Urinary bladder (tissue), 4 donors: ENCODE results near the gene ACAD8. TPM values are rescaled to one million over a fixed set of nuclear protein-coding genes. Genes with fewer than 3 reads are reported as not detected.

Experiments used
- DNase-seq: peaks from one replicate; pipeline ENCODE4 v3.0.0-alpha.2; 2015; ENCODE audit errors: extremely low spot score
- H3K27ac ChIP-seq: one replicate; pipeline ENCODE4 v1.5.1; 2013; ENCODE audit warnings: low read depth, mild to moderate bottlenecking, moderate library complexity
- H3K36me3 ChIP-seq: one replicate; pipeline ENCODE4 v1.6.1; 2013; ENCODE audit warnings: mild to moderate bottlenecking, moderate library complexity; ENCODE audit not compliant: insufficient read depth
- H3K4me1 ChIP-seq: one replicate; pipeline ENCODE4 v1.6.1; 2013; ENCODE audit warnings: mild to moderate bottlenecking, moderate library complexity; ENCODE audit not compliant: insufficient read depth
- H3K4me3 ChIP-seq: one replicate; pipeline ENCODE4 v1.5.1; 2013; ENCODE audit warnings: low read depth, low read length
- WGBS: extraction: QIAGEN DNeasy Blood & Tissue Kit; methylation state at CpG from one replicate; pipeline ENCODE4 v1.1.7; 2013; 5-methylcytosine and 5-hydroxymethylcytosine counted together
- polyA plus RNA-seq: library from polyadenylated mRNA; stranded (reverse); fragments of 200-250 nt; gene quantifications from one replicate; pipeline ENCODE4 v1.2.3, GENCODE V29; 2013
- total RNA-seq: library from RNA; depleted of rRNA; stranded (reverse); fragments of >200 nt; gene quantifications from one replicate; pipeline ENCODE4 v1.2.3, GENCODE V29; 2014
- donor health status: healthy with polysubstance abuse.
- donor health status: healthy.

Gene ACAD8
- total RNA-seq (20.1 TPM), polyA plus RNA-seq (24.0 TPM)

- peak within 1 kb of the TSS; percentile 75 for H3K4me3 ChIP-seq
- peaks cover 5% of the 10 kb centered on the region for H3K4me1 ChIP-seq
- no peak within 1 kb of the TSS for H3K27ac ChIP-seq
- DNase-seq = peak; percentile 89
- no peaks in the 10 kb centered on the region for H3K36me3 ChIP-seq
- under 1% methylated on average over 70 of the region's 70 CpGs for WGBS
These were observed at the start of gene ACAD8, which contains the start of gene THYN1 for GRCh38 chr11:134253188-134253993. Gene ACAD8 (plus strand): TSS chr11:134253568. CDS start chr11:134253601, 33 bp downstream. Gene THYN1 (minus strand): TSS chr11:134253352. CDS start chr11:134252882, 470 bp downstream.

DNA sequence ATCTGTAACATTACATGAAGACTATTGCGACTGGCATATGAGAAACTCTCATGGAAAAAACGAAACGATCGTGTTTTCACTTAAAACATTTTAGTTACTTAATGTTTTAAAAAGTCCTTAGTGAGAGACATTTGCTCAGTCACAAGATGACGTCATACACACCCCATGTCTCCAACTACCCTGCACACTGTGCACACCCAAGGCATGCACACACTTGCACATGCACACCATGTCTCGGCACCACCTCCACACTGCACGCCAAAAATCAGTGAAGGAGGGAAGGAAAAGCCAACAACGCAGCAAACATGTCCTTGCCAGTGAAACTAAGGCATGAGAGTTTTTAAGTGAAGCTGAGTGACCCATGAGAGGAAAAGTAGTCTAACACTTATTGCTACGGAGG lies 47.6 kb upstream of the ACAD8 start:
- no peak overlapping the region for H3K4me3 ChIP-seq
- no peak overlapping the region for H3K27ac ChIP-seq
- H3K4me1 ChIP-seq = no peaks in the 10 kb centered on the region
- 96% methylated on average over 9 of the region's 9 CpGs for WGBS
- H3K36me3 ChIP-seq = peaks cover 5% of the 10 kb centered on the region
- no peak for DNase-seq

- H3K36me3 ChIP-seq = peaks cover 5% of the 10 kb centered on the region
- no peak for DNase-seq
- H3K27ac ChIP-seq = no peak overlapping the region
- no peak overlapping the region for H3K4me3 ChIP-seq
- H3K4me1 ChIP-seq = no peaks in the 10 kb centered on the region
- WGBS = 94% methylated on average over 5 of the region's 5 CpGs
These were observed 47.2 kb upstream of the ACAD8 start for GRCh38 chr11:134206185-134206584.

GRCh38 chr11:134207538-134208239 lies 45.7 kb upstream of the ACAD8 start:
- Histone ChIP-seq H3K4me1 (no peaks in the 10 kb centered on the region), H3K27ac (no peak overlapping the region), H3K4me3 (no peak overlapping the region), H3K36me3 (peaks cover 6% of the 10 kb centered on the region)
- DNase-seq = no peak
- WGBS = 89% methylated on average over 16 of the region's 16 CpGs

- no peaks in the 10 kb centered on the region for H3K4me1 ChIP-seq
- WGBS = 87% methylated on average over 7 of the region's 7 CpGs
These were observed 37.5 kb upstream of the ACAD8 start for GRCh38 chr11:134215836-134216235.

DNA sequence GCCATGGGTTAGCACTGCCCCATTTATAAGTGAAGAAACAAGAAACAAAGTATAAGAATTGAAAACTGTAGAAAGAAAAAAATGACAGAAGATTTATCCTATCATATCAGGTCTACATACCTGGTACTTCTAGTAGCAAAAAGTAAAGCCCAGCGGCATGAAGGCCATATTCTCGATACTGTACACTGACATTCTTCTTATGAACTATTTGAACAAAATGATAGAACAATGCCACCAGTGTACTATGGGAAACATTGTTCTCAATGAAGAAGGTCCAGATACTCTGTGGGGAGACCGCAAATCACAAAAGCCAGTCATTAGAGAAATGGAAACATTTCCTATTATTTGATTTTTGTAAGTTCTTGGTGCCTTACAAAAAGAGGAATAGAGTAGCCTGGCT lies 36.6 kb upstream of the ACAD8 start:
- WGBS = 90% methylated on average over 3 of the region's 3 CpGs
- no peak overlapping the region for H3K27ac ChIP-seq
- no peak overlapping the region for H3K4me3 ChIP-seq
- DNase-seq = no peak
- no peaks in the 10 kb centered on the region for H3K36me3 ChIP-seq
- H3K4me1 ChIP-seq = no peaks in the 10 kb centered on the region

More at GRCh38 chr11:134215836-134216235, 37.5 kb upstream of the ACAD8 start:
- Histone ChIP-seq H3K4me3 (no peak overlapping the region), H3K27ac (no peak overlapping the region), H3K36me3 (peaks cover 1% of the 10 kb centered on the region)
- no peak for DNase-seq

GRCh38 chr11:134223121-134223520 lies 30.2 kb upstream of the ACAD8 start:
- Histone ChIP-seq H3K4me1 (no peaks in the 10 kb centered on the region), H3K36me3 (no peaks in the 10 kb centered on the region), H3K27ac (no peak overlapping the region), H3K4me3 (peak overlapping the region; percentile 85)
- no peak for DNase-seq
- WGBS = 6% methylated on average over 5 of the region's 5 CpGs

DNA sequence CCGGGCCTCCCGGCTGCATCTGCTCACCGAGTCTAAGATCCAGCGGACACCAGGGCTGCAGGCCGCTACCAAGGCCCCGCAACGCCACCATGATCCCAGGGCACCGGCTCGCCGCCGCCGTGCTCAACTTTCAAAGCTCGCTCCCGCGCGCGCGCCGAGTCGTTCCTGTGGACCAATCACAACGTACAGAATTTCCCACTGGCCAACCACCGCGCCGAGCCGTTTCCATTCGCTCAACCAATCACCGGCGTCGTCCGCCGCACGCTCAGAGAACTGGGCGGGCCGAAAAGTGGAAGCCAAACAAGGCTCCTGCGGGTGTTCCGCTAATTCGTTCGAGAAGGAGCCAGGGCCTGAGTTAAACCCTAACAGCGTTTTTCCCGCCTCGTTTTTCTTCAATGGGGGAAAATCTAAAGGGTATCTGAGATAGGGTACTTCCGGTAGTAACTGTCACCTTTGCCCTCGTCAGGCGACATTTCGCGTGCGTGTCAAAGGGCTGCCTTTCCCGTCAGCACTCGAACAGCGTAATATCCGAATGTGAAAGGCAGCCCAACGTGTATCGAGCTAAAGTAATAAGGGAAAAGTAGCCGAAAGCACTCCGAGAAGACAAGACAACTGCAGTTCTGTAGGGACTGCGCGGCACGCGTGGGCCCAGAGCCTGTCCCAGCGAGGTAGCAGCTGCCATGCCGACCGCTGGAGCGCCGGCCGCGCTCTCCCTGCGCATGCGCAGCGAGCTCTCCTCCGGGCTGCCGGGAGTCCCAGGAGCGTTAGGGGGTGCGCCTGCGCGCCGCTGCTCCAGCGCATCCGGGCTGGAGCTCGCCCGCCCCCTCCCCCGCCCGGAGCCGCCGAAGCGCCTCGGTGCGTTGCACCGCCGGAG lies 29.3 kb upstream of the ACAD8 start, which contains the start of the genes NCAPD3 and VPS26B:
TSS of gene NCAPD3 (minus strand) at position 132 of the 874 bp plus-strand sequence. CDS start at position 91, 41 bp downstream.
TSS of gene VPS26B (plus strand) at position 836 of the 874 bp plus-strand sequence. CDS start 452 bp downstream, outside the sequence.
- peak; percentile 94 for DNase-seq
- H3K4me3 ChIP-seq = peak within 1 kb of the TSS; percentile 85
- peak within 1 kb of the TSS; percentile 86 for H3K27ac ChIP-seq
- no peaks in the 10 kb centered on the region for H3K36me3 ChIP-seq
- WGBS = under 1% methylated on average over 89 of the region's 89 CpGs
- no peaks in the 10 kb centered on the region for H3K4me1 ChIP-seq

GRCh38 chr11:134224710-134225664 lies 28.4 kb upstream of the ACAD8 start:
- Histone ChIP-seq H3K27ac (peak overlapping the region; percentile 58), H3K4me1 (no peaks in the 10 kb centered on the region), H3K4me3 (peak overlapping the region; percentile 85), H3K36me3 (no peaks in the 10 kb centered on the region)
- DNase-seq = no peak
- under 1% methylated on average over 93 of the region's 93 CpGs for whole genome bisulfite sequencing

DNA sequence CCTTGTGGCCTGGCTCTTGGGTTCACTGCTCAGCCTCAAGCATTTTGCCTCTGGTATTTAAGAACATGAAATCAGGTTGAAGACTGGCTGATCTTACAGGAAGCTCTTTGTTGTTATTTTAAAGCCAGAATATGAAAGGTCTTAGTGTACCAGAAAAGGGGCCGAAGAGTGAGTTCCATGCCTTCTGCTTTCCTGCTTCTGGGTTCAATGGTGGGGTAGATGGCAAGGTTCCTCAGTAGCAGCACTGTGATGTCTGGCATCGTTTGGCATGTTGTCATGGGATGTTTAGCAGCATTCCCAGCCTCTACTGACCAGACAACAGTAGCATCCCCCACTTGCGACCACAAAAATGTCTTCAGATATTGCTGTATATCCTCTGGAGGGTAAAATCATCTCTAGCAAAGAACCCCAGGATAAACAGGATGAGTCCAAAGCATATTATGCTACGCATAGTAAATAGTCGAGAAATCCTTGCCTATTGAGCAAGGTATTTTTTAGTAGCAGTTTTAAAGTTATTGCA lies 26.5 kb upstream of the ACAD8 start:
- no peak for DNase-seq
- 89% methylated on average over 5 of the region's 5 CpGs for WGBS
- Histone ChIP-seq H3K27ac (no peak overlapping the region), H3K36me3 (no peaks in the 10 kb centered on the region), H3K4me3 (no peak overlapping the region), H3K4me1 (no peaks in the 10 kb centered on the region)

- no peak for DNase-seq
- Histone ChIP-seq H3K27ac (no peak overlapping the region), H3K4me1 (no peaks in the 10 kb centered on the region), H3K4me3 (no peak overlapping the region), H3K36me3 (no peaks in the 10 kb centered on the region)
- WGBS = 76% methylated on average over 6 of the region's 6 CpGs
These were observed 24.7 kb upstream of the ACAD8 start for GRCh38 chr11:134228625-134229024.

DNA sequence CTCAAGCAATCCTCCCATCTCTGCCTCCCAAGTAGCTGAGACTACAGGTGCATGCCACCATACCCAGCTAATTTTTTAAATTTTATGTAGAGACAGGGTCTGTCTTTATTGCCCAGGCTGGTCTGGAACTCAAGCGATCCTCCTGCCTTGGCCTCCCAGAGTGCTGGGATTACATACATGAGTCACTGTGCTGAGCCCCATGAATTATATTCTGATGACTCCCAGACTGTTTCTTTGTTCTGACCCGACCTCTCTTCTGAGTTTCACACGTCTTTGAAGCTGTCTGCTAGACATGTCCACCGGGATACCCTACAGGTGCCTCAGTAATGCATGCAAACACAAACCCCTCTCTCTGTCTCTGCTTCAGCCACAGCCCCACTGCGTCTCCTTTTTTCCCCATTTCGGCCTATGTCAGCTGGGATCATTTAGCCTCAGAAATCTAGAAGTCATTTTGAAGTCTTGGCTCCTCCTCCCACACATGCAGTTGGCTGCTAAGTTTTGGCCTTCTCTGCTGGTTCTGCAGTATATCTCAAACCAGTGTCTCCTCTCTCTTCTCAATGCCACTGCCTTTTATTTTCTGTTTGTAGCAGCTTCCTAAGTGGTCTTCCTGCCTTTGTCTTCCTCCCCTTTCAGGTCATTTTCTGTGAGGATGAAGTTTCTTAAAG lies 24.1 kb upstream of the ACAD8 start:
- WGBS = 78% methylated on average over 6 of the region's 6 CpGs
- DNase-seq = no peak
- no peaks in the 10 kb centered on the region for H3K36me3 ChIP-seq
- no peaks in the 10 kb centered on the region for H3K4me1 ChIP-seq
- H3K27ac ChIP-seq = no peak overlapping the region
- no peak overlapping the region for H3K4me3 ChIP-seq
